Stimulated activated CD4-positive, alpha-beta T cell treated with anti-CD3 and anti-CD28 coated beads, Interleukin-12 subunit alpha, Interleukin-12 subunit beta, amount 100 ng/mL, for 48 hours (primary cell): ENCODE measurements around the gene EEPD1.
"Not testable (repeated sequence)": the region's sequence is repeated elsewhere in the genome, so short reads cannot be mapped to it uniquely, and the experiment has no call there.

Experiments used
- DNase-seq, 3 donors: peaks; one replicate each; pipeline ENCODE4 v3.0.0-alpha.2; 2020; ENCODE audit warnings: low read depth in 2 of 3, low spot score in 1 of 3

Gene EEPD1

DNA sequence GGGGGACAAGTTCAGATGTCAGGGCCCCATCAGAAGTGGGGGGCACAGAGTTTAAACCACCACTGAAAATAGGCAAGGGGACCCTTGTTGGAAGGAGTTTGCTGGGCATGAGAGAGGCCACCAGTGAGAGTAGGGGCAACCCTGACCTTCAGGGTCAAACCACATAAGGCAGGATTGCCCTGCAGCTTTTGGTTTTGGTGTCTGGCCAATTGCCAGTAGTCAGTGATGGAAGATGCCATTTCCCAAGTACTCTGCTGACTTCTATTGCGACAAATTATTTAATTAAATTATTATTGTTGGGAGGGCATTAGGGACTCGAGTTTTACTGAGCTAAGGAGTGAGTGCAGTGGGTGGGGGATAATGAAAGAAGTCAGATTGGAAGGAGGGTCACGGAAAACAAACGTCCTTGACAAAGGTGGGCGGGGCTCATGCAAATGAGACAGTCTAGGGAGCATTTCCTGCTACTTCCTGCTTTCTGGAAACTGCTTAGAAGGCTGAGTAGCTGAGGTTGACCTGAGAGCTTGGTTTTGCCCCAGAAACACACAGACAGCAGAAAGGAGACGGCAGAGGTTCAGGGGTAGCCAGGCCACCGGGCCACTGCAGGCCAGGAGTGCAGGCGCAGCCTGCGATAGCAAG lies 162.4 kb downstream of the EEPD1 start:
- DNase-seq = no peak

DNA sequence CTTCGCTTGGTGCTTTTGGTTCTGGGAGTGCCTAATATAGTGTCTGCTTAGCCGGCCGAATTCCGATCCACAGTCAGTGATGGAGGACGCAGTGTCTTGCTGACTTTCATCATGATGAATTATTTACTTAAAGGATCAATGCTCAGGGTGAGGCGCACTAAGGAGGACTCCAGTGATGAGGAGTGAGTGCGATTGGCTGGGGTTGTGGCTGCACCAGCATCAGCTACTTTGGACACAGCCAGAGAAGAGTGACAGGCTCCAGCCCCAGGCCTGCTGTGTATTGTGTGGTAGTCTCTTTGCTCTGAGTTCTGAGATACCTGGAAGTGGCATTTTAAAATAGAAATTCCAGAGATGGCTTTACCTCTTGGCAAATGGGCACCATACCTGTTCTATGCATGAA lies 163.3 kb downstream of the EEPD1 start:
- DNase-seq = no peak

DNA sequence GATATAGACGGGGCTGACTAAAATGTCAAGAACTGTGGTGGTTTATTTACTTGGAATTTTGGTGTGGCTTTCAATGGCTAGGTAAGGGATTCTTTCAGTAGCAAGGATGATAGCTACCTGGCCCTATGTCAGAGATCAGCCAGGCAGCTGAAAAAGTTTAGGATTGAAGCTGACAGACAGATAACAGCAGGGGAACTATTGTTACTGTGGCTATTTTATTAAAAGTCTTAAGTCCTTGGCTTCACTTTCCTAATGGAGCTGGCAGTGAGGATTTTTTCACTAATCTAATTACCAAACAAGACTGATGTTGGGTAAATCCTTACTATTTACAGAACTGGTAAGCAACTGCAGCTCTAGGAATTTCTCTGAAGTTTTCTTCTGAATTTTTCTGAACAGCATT lies 164.2 kb downstream of the EEPD1 start:
- DNase-seq = no peak

DNA sequence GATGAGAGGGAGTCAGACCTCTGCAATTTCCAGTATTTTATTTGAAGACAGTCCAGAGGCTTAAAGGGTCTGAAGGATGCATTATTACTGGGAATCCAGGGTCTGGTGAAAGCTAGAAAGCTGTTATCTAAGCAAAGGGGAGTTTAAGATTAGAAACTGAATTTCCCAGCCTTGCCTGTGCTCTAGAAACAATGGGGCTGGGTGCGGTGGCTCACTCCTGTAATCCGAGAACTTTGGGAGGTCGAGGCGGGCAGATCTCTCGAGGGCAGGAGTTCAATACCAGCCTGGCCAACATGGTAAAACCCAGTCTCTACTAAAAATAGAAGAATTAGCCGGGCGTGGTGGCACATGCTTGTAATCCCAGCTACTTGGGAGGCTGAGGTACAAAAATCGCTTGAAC lies 165.1 kb downstream of the EEPD1 start:
- no peak for DNase-seq

DNA sequence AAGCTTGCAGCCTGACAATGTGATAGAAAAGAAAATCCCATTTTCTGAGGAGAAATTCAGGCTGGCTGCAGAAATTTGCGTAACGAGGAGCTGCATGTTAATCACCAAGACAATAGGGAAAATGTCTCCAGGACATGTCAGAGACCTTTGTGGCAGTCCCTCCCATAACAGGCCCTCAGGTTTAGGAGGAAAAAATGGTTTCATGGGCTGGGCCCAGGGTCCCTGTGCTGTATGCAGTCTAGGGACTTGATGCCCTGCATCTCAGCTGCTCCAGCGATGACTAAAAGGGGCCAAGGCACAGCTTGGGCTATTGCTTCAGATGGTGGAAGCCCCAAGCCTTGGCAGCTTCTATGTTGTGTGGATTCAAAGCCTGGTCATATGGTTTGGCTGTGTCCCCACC lies 168.2 kb downstream of the EEPD1 start:
- DNase-seq = not testable (repeated sequence)

DNA sequence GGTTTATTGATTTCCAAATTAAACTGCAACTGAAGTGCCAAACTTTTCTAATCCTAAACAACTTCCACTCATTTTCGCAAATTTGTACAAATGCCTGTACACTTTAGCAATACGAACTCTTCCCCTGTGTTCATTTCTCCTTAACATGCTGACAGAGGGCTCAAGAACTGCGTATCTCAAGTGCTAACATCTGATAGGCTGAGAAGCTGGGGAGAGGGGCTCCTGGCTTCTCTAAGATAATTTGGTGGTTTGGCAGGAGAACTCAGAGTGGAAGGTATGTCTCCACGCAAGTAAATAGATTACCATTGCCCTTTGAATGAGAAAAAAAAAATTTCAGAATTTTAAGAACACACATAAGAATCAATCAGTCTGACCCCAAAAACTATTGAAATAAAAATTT lies 183.3 kb downstream of the EEPD1 start:
- DNase-seq = no peak

DNA sequence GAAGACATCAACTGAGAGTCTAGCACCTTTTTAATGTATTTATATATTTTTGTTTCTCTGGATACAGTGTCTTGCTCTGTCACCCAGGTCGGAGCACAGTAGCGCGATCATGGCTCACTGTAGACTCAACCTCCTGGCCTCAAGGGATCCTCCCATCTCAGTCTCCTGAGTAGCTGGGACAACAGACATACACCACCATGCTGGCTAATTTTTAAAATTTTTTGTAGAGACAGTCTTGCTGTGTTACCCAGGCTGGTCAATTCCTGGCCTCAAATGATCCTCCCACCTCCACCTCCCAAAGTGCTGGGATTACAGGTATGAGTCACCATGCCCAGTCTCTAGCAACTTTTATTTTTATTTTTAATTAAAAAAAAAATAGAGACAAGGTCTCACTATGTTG lies 185.2 kb downstream of the EEPD1 start:
- no peak for DNase-seq

DNA sequence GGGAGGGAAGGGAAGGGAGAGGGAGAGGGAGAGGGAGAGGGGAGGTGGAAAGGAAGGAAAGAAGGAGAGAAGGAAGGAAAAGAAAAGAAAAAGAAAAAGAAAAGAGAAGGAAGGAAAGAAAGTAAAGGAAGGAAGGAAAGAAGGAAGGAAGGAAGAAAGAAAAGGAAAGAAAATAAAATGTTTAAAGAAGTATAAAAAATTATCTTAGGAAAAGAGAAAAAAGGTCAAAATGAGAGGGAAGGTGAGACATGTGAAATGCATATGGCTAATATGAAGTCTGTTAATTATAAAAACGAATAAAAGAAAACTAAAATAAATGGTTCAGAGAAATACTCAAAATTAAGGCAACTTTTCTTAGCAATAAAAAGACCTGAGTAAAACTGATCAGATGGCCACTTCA lies 190.5 kb downstream of the EEPD1 start:
- no peak for DNase-seq

DNA sequence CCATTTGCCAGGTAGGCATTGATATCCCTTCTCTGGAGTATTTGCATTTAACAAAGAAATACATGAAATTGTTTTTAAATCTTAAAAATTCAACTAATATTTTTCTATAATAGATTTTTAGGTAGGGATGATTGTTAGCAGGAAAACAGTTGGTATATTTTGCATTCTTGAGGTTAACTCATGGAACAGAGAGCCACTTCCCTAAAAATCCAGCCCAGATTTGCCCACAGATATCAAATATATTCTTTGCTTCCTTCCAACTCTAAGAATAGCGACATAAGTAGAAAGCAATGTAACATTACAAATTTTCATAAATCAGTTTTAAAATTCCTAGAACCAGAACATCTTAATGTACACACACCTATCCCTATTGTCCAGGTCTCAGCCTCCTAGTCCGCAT lies 191.6 kb downstream of the EEPD1 start:
- no peak for DNase-seq

DNA sequence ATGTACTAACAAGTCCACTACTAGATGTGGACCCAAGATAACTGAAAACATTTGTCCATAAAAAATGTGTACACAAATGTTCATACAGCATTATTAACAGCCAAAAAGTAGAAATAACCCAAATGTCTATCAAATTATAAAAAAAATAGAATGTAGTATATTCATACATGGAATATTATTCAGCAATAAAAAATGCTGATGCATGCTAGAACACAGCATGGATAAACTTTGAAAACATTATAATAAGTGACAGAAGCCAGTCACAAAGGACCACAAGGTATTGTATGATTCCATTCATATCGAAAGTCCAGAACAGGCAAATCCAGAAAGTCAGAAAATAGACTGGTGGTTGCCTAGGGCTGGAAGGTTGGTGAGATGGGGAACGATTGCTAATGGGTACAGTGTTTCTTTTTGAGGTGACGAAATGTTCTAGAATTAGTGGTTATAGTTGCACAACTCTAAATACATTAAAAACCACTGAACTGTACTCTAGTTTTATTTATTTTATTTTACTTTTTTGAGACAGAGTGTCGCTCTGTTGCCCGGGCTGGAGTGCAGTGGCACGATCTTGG lies 193.3 kb downstream of the EEPD1 start:
- no peak for DNase-seq

DNA sequence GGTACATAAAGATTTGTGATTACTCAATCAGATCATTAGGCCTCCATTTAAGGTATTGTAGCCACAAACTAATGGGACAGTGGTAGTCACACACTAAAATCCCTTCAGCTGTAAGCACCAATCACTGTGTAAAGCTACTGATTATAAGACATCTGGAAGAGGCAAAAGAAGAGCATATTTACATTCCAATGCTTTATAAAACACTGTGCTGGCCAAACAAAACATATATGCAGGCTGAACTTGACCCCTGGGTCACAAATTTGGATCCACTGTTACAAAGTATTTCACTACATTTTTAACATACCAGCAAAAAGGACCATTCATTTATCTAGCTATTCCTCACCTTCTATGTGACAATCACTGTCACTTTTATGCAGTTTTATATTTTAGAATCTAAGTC lies 195.2 kb downstream of the EEPD1 start:
- DNase-seq = no peak

DNA sequence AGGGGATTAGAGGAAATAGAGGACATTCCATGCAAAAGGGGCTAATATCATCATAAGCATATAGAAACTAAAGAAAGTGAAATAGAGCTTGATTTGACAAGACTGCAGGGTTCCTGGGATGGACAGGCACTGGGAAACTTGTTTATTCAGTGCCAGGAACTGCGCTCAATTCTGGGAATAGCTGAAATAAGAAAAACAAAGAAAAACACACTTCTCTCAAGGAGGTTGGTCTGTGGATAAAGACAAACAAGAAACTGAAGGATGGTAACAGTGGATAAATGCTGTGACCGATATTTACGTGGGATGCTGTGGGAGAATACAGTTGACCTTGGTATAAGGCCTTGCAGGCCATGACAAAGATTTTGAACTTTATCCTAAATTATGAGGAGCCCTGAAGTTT lies 195.7 kb downstream of the EEPD1 start:
- no peak for DNase-seq

DNA sequence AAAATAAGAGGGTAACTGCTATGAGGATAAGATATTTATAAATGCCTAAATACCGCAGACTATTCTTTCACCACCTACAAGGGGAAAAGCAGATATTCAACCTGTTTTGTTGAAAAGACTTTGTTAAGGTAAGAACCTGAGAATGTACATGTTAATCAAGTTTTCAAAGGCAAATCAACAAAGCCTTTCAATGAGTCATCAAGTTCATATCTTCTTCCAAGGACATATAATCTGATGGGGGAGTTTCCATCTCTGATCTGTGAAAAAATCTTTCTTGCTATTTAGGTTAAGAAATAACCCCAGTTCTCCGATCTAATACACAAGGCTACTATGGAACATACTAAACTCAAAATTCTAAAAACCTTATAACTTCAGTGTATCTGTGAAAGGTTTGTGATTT lies 196.6 kb downstream of the EEPD1 start:
- DNase-seq = no peak
